HEK293T (cell line): ENCODE results near the gene CELSR2.

ENCODE experiments used
- CTCF ChIA-PET: fragments of 350-600 bp; formaldehyde crosslinking; extraction: SDS; loops from one replicate; lab custom pipeline; 2021; ENCODE audit warnings: antibody characterized with exemption, inconsistent platforms; lab: Yijun Ruan, JAX
- POLR2A ChIA-PET: fragments of 350-600 bp; formaldehyde crosslinking; extraction: SDS; loops from one replicate; lab custom pipeline; 2020; ENCODE audit warnings: antibody characterized with exemption, inconsistent platforms; lab: Yijun Ruan, JAX
- DNase-seq: peaks from one replicate; pipeline ENCODE4 v3.0.0; 2012; ENCODE audit warnings: mixed read lengths; ENCODE audit errors: extremely low spot score
- ARNT ChIP-seq: fragments of 450-650 bp; IDR thresholded peaks from 2 replicates; pipeline ENCODE4 v1.6.1; 2017; ENCODE audit warnings: mild to moderate bottlenecking
- BHLHE40 ChIP-seq: fragments of 450-650 bp; IDR thresholded peaks from 2 replicates; pipeline ENCODE4 v1.6.1; 2016; ENCODE audit warnings: mild to moderate bottlenecking, moderate library complexity, borderline replicate concordance
- CTBP1 ChIP-seq: fragments of 450-650 bp; IDR thresholded peaks from 2 replicates; pipeline ENCODE4 v1.6.1; 2016; ENCODE audit warnings: borderline replicate concordance
- ELF4 ChIP-seq: fragments of 450-650 bp; IDR thresholded peaks from 2 replicates; pipeline ENCODE4 v1.6.1; 2017; ENCODE audit warnings: antibody characterized with exemption
- FOXA1 ChIP-seq: fragments of 450-650 bp; IDR thresholded peaks from 2 replicates; pipeline ENCODE4 v1.6.1; 2016; ENCODE audit warnings: mild to moderate bottlenecking
- FOXK2 ChIP-seq: fragments of 450-650 bp; IDR thresholded peaks from 2 replicates; pipeline ENCODE4 v1.6.1; 2016; ENCODE audit warnings: mild to moderate bottlenecking
- FOXM1 ChIP-seq: fragments of 450-650 bp; IDR thresholded peaks from 2 replicates; pipeline ENCODE4 v1.6.1; 2017; ENCODE audit warnings: mild to moderate bottlenecking, borderline replicate concordance
- HDGF ChIP-seq: fragments of 450-650 bp; IDR thresholded peaks from 2 replicates; pipeline ENCODE4 v1.6.1; 2017; ENCODE audit warnings: antibody characterized with exemption, borderline replicate concordance
- L3MBTL2 ChIP-seq: fragments of 450-650 bp; conservative IDR thresholded peaks from 2 replicates; pipeline ENCODE4 v1.6.1; 2016; ENCODE audit warnings: mild to moderate bottlenecking
- LEF1 ChIP-seq: fragments of 450-650 bp; IDR thresholded peaks from 2 replicates; pipeline ENCODE4 v1.6.1; 2017; ENCODE audit warnings: mild to moderate bottlenecking, borderline replicate concordance
- NFRKB ChIP-seq: fragments of 450-650 bp; IDR thresholded peaks from 2 replicates; pipeline ENCODE4 v1.6.1; 2016; ENCODE audit warnings: mild to moderate bottlenecking, moderate library complexity
- PKNOX1 ChIP-seq: fragments of 450-650 bp; IDR thresholded peaks from 2 replicates; pipeline ENCODE4 v1.6.1; 2016
- SP1 ChIP-seq: fragments of 450-650 bp; IDR thresholded peaks from 2 replicates; pipeline ENCODE4 v1.6.1; 2017
- SUZ12 ChIP-seq: fragments of 450-650 bp; IDR thresholded peaks from 2 replicates; pipeline ENCODE4 v1.6.1; 2016; ENCODE audit warnings: mild to moderate bottlenecking
- TARDBP ChIP-seq: fragments of 450-650 bp; IDR thresholded peaks from 2 replicates; pipeline ENCODE4 v1.6.1; 2016
- ZNF384 ChIP-seq: fragments of 450-650 bp; IDR thresholded peaks from 2 replicates; pipeline ENCODE4 v1.6.1; 2016

CELSR2 gene

DNA sequence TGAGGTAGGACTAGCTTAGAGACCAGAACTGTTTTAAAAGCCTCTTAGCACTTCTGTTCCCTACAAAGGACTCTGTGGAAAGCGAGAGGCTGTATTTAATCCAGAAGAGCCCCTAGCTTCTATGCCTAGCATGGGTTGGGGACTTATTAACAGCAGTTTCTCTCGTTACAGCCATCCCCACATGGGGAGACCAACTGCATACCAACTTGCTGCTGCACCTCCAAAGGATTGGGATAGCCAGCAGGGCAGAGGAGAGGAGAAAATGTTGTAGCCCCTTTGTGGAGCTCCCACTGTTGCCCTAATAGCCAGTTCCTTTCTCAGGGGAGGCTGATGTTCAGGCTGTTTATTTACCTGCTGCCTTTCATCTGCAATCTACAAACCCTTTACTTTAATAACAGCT lies 11.0 kb upstream of the CELSR2 start:
- no peak for DNase-seq
- CTCF ChIA-PET: interaction anchor here (0.5 to 3.1 kb wide), 9 partner anchors 9 to 1535 kb away, joined by 3 to 23 read pairs (median 3); partner anchors contain the start of gene SORT1
- POLR2A ChIA-PET: interaction anchor here (2.2 to 3.7 kb wide), 3 partner anchors 11 to 24 kb away, joined by 9 to 34 read pairs (median 28); partner anchors contain the start of genes CELSR2 and SARS1
- no peak for TF ChIP-seq PKNOX1
- no peak for TF ChIP-seq TARDBP
- no peak for TF ChIP-seq SP1
- TF ChIP-seq HDGF: no peak
- no peak for TF ChIP-seq SUZ12
- no peak for TF ChIP-seq FOXM1
- no peak for TF ChIP-seq BHLHE40
- TF ChIP-seq ELF4: no peak
- TF ChIP-seq FOXK2: no peak
- no peak for TF ChIP-seq ZNF384
- TF ChIP-seq ARNT: no peak
- no peak for TF ChIP-seq LEF1
- no peak for TF ChIP-seq CTBP1
- no peak for TF ChIP-seq NFRKB
- no peak for TF ChIP-seq FOXA1

GRCh38 chr1:109239047-109239408 lies 10.3 kb upstream of the CELSR2 start:
- no peak for DNase-seq
- ChIA-PET CTCF (interaction anchor here (0.5 to 3.1 kb wide), 11 partner anchors 10 to 1397 kb away, joined by 3 to 23 read pairs (median 5); partner anchors contain the start of genes CELSR2 and SORT1), POLR2A (interaction anchor here (1.7 to 3.7 kb wide), 4 partner anchors 7 to 25 kb away, joined by 4 to 34 read pairs (median 18); partner anchors contain the start of genes CELSR2 and SARS1)
- TF ChIP-seq ARNT (no peak), L3MBTL2 (no peak), TARDBP (no peak), LEF1 (no peak), ELF4 (no peak), BHLHE40 (no peak), FOXM1 (no peak), FOXA1 (no peak), CTBP1 (no peak), PKNOX1 (no peak), HDGF (no peak), NFRKB (no peak), FOXK2 (no peak), SUZ12 (no peak), SP1 (no peak), ZNF384 (no peak)

DNA sequence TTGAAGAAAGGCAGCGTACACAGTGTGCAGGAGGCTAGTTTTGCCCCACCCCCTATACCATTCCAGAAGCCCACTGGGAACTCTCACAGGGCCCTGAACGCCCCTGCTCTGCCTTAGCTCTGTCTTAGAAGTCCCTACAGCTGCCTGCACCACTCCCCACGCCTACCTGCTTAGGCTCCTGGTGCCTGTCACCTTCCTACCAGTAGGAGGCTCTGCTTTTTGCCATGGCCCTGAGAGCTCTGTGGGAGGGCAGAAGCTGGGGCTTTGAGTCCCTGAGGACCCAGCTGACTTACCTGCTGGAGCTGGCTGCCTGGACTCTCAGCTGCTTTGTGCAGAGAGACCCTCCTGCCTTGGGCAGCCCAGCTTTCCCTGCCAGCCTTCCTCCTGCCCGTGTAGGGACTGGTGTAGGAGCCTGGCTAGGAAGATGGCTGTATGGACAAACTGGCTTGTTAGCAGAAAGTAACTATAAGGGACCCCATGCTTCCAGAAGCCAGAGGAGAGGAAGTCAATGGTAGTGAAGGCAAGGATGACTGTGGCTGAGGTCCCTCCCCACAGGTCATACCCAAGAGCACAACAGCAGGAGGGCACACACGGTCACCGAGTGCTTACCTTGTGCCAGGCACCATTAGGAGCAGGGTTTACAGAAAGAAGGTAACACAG lies 9.8 kb upstream of the CELSR2 start:
- ChIA-PET CTCF (interaction anchor here (0.5 to 3.1 kb wide), 14 partner anchors 8 to 1397 kb away, joined by 3 to 23 read pairs (median 5); partner anchors contain the start of genes CELSR2 and SORT1), POLR2A (interaction anchor here (0.9 to 3.7 kb wide), 7 partner anchors 8 to 158 kb away, joined by 3 to 34 read pairs (median 4); partner anchors contain the start of genes CELSR2, SARS1 and SORT1)
- TF ChIP-seq LEF1: no peak
- peak; percentile 78 for DNase-seq

DNA sequence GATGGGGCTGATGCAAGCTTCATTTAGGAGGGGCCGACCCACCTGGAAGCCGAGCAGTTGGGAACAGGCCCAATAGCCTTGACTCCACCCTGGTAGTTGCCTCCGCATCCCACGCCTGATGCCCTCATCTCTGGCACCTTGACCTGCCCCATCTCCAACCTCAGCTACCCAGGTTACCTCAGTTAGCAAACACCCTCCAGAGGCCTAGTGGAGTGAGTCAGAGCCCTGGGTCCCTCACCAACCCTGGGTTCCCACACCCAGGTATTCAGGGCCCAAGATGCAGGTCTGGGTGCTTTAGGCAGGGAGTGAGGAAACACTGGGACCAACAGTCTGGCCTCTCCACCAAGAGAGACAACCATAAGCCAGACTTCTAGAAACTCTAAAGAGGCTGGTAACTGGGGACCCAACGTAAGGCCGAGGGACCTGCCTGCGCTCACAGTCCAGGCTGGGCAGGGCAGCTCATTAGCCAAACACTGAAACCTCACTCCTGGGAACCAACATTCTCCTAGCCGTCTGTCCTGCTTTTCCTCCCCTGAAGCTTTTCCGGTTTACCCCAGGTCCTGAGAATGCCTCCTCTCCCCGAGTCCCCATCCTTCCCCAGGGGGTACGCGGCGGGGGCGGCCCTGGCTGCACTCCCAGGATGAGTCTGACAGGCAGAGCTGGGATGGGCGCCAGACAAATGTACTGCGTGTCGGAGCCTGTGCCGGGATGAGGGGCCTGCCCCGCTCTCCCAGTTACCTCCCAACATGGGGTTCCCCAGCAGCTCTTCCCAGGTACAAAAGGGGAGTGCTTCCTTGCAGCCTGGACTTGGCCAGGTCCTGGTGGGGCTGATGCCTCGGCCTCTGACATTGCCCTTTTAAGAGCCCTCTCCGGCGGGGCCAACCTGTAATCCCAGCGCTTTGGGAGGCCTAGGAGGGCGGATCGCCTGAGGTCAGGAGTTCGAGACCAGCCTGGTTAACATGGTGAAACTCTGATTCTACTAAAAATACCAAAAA lies 8.9 kb upstream of the CELSR2 start:
- POLR2A ChIA-PET: interaction anchor here (0.9 to 3.7 kb wide), 8 partner anchors 9 to 158 kb away, joined by 3 to 34 read pairs (median 4); partner anchors contain the start of genes CELSR2, SARS1 and SORT1
- no peak for DNase-seq
- CTCF ChIA-PET: interaction anchor here (1.0 to 3.1 kb wide), 9 partner anchors 9 to 159 kb away, joined by 3 to 23 read pairs (median 6); partner anchors contain the start of gene SORT1
- TF ChIP-seq L3MBTL2: peak; percentile 36; the same call in 1 of the 2 replicates
- TF ChIP-seq FOXA1: no peak

- no peak for TF ChIP-seq SP1
- TF ChIP-seq FOXA1: no peak
- TF ChIP-seq ELF4: no peak
- TF ChIP-seq LEF1: no peak
- no peak for TF ChIP-seq FOXK2
- TF ChIP-seq L3MBTL2: no peak
- no peak for TF ChIP-seq ARNT
- no peak for TF ChIP-seq ZNF384
- no peak for TF ChIP-seq NFRKB
- POLR2A ChIA-PET: interaction anchor here (2.0 to 3.7 kb wide), 2 partner anchors 8 to 12 kb away, joined by 5 to 34 read pairs; partner anchors contain the start of gene CELSR2
- DNase-seq: no peak
- CTCF ChIA-PET: interaction anchor here (1.0 to 2.0 kb wide), 2 partner anchors 23 to 48 kb away, joined by 3 to 6 read pairs; no protein-coding TSS in a partner anchor
These were observed 8.0 kb upstream of the CELSR2 start for GRCh38 chr1:109241344-109241743.
